Natural killer cell (primary cell): ENCODE data around the gene RNF114. TPM values are rescaled to one million over a fixed set of nuclear protein-coding genes. Genes with fewer than 3 reads are reported as not detected.

Experiments used
- ATAC-seq, 3 donors: fragments of 150-1000 bp in 2 of 3; fragments of 200-7000 bp in 1 of 3; cut with Tn5 transposase; 1 replicate in 1 of 3; 2 replicates in 2 of 3; pipeline ENCODE4 v1.10.0; 2021; ENCODE audit warnings: mild to moderate bottlenecking in 2 of 3, moderate library complexity in 2 of 3
- DNase-seq, 2 donors: peaks; one replicate each; pipeline versions ENCODE4 v3.0.0 to v3.0.0-alpha.2; 2013 to 2021; ENCODE audit warnings: mixed read lengths in 1 of 2
- H3K27ac ChIP-seq: one replicate; pipeline ENCODE4 v1.5.1; 2013; ENCODE audit warnings: mild to moderate bottlenecking, low read length
- H3K27me3 ChIP-seq: one replicate; pipeline ENCODE4 v1.6.1; 2013; ENCODE audit warnings: low read length; ENCODE audit not compliant: control insufficient read depth, insufficient read depth
- H3K36me3 ChIP-seq: one replicate; pipeline ENCODE4 v1.6.1; 2013; ENCODE audit warnings: low read length; ENCODE audit not compliant: control insufficient read depth, insufficient read depth
- H3K4me1 ChIP-seq: one replicate; pipeline ENCODE4 v1.6.1; 2013; ENCODE audit warnings: low read length; ENCODE audit not compliant: control insufficient read depth, insufficient read depth
- H3K4me3 ChIP-seq: one replicate; pipeline ENCODE4 v1.5.1; 2013; ENCODE audit warnings: low read length
- H3K9me3 ChIP-seq: one replicate; pipeline ENCODE4 v1.6.1; 2013; ENCODE audit warnings: low read length; ENCODE audit not compliant: control insufficient read depth, insufficient read depth
- H3K27ac Mint-ChIP-seq, 2 donors: one replicate each; pipeline ENCODE4 v1.8.0; 2022; ENCODE audit warnings: mild to moderate bottlenecking in 2 of 2, mixed read lengths in 2 of 2, moderate library complexity in 1 of 2
- H3K27me3 Mint-ChIP-seq, 2 donors: one replicate each; pipeline ENCODE4 v1.8.0; 2022; ENCODE audit warnings: low read depth in 2 of 2, mixed read lengths in 2 of 2
- H3K36me3 Mint-ChIP-seq: one replicate; pipeline ENCODE4 v1.8.0; 2022; ENCODE audit warnings: mixed read lengths
- H3K4me1 Mint-ChIP-seq, 2 donors: one replicate each; pipeline ENCODE4 v1.8.0; 2022; ENCODE audit warnings: mixed read lengths in 2 of 2
- H3K4me3 Mint-ChIP-seq: one replicate; pipeline ENCODE4 v1.8.0; 2022; ENCODE audit warnings: mild to moderate bottlenecking, moderate library complexity, mixed read lengths
- H3K9me3 Mint-ChIP-seq, 2 donors: one replicate each; pipeline ENCODE4 v1.8.0; 2022; ENCODE audit warnings: mixed read lengths in 2 of 2
- WGBS: methylation state at CpG from one replicate; pipeline ENCODE4 v1.1.7; 2013; ENCODE audit warnings: missing lambda C conversion rate; ENCODE audit not compliant: insufficient coverage; 5-methylcytosine and 5-hydroxymethylcytosine counted together
- intact Hi-C: fragments of 100-400 bp; cut with micrococcal nuclease; formaldehyde crosslinking; loops from one replicate; pipeline ENCODE4 v1.14.2; 2022
- total RNA-seq, 4 donors: library from RNA; stranded (reverse); fragments of 120-200 nt in 1 of 4; gene quantifications; one replicate each; pipeline versions ENCODE4 v1.2.3 to v1.2.4, GENCODE V29; 2013 to 2022
- TF ChIP-seq, protein P1 (sequence below): fragments of 200-600 bp; IDR thresholded peaks from one replicate; pipeline ENCODE4 v1.8.0; 2022; ENCODE audit warnings: antibody characterized with exemption

The RNF114 gene
- total RNA-seq, 3 donors from 2014 or later (not counting 1 experiment from before 2014, with no cell fraction given) = 92.3 to 108 (median 100) TPM

DNA sequence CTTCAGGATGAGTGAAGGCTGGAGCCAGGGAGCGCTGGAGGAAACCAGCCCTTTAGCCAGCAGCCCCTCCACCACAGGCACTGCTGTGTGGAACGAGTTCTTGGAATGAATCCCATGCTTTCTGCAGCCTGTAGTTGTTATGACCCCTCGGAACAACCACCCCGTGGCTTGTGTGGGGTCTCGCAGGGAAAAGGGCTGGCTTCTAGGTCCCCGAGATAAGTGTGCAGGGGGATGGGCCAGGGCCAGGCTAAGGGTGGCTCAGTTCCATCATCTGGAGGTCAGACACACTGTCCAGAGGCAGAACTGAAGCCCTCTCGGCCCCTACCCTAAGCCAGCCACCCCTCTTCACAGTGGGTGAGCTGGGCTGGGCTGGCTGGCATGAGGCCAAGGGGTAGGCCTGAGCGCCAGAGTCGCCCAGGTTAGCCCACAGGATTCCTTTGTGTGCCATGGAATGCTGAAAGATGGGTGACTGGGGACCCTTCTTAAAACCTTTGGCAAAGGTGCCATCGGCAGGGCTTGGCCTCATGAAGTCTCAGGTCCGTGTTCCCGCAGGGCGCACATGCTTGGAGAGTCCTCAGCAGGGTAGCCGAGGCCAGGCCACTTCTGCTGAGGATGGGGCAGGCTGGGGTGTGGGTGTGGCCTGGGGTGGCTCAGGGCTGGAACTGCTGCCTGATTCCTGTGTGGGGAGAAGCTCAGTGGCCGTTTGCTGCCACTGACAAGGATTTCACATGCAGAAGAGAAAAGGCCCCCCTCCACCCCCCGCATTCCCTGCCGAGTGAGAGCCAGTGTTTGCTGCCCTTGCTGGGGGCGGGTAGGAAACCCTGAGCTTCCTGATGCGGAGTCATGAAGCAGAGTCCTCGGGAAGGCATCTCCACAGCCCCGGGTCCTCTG is 45.5 kb upstream of the RNF114 start:
- Mint-ChIP-seq H3K4me1 (peaks cover 5 to 11% of the 10 kb centered on the region in 2 donors), H3K36me3 (no peaks in the 10 kb centered on the region), H3K27me3 (no peaks in the 10 kb centered on the region), H3K9me3 (no peaks in the 10 kb centered on the region), H3K4me3 (no peak overlapping the region), H3K27ac (no peak overlapping the region)
- H3K27ac ChIP-seq = no peak overlapping the region
- no peaks in the 10 kb centered on the region for H3K27me3 ChIP-seq
- ATAC-seq (no peak), DNase-seq (no peak)
- H3K36me3 ChIP-seq = peaks cover 25% of the 10 kb centered on the region
- H3K4me3 ChIP-seq = no peak overlapping the region
- TF ChIP-seq, protein P1, sequence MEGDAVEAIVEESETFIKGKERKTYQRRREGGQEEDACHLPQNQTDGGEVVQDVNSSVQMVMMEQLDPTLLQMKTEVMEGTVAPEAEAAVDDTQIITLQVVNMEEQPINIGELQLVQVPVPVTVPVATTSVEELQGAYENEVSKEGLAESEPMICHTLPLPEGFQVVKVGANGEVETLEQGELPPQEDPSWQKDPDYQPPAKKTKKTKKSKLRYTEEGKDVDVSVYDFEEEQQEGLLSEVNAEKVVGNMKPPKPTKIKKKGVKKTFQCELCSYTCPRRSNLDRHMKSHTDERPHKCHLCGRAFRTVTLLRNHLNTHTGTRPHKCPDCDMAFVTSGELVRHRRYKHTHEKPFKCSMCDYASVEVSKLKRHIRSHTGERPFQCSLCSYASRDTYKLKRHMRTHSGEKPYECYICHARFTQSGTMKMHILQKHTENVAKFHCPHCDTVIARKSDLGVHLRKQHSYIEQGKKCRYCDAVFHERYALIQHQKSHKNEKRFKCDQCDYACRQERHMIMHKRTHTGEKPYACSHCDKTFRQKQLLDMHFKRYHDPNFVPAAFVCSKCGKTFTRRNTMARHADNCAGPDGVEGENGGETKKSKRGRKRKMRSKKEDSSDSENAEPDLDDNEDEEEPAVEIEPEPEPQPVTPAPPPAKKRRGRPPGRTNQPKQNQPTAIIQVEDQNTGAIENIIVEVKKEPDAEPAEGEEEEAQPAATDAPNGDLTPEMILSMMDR = no peak
- peaks cover 18% of the 10 kb centered on the region for H3K4me1 ChIP-seq
- WGBS = 86% methylated on average over 21 of the region's 21 CpGs
- intact Hi-C loops = no loop called here
- no peaks in the 10 kb centered on the region for H3K9me3 ChIP-seq

DNA sequence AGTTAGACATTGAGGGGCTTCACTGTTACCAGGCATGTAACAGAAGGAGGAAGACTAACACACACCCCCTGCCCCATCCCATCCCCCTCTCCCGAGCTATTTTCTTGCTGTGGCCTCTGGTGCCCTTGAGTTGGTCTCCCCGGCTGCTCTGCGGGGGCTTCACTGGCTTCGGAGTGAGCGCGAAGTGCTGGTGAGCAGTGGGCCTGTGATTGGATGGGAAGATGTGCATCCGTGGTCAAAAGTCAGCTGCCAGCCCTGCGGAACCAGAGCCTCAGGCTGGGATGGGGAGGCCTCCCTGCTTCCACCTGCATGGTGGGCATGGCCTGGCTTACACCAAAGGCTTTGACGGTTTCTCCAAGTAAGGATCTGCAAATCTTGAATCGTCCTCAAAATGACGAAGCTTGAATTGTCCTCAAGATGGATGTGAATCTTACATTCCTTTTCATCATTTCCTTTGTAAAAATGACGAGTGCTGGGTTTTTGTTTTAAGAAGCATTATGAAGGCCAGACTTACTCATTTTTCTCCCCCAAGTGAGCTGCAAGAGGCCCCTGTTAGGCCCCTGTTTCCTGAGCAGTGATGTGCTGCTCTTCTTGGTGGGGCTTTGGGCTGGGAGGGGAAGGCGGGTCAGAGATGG is 44.6 kb upstream of the RNF114 start:
- no peak overlapping the region for H3K27ac ChIP-seq
- H3K36me3 ChIP-seq = peaks cover 23% of the 10 kb centered on the region
- H3K9me3 ChIP-seq = no peaks in the 10 kb centered on the region
- no peaks in the 10 kb centered on the region for H3K36me3 Mint-ChIP-seq
- H3K27me3 ChIP-seq = no peaks in the 10 kb centered on the region
- intact Hi-C loops = no loop called here
- peaks cover 5 to 15% of the 10 kb centered on the region in 2 donors for H3K4me1 Mint-ChIP-seq
- no peak overlapping the region for H3K4me3 ChIP-seq
- ATAC-seq (no peak), DNase-seq (no peak)
- H3K9me3 Mint-ChIP-seq = no peaks in the 10 kb centered on the region
- H3K4me3 Mint-ChIP-seq = no peak overlapping the region
- H3K4me1 ChIP-seq = peaks cover 18% of the 10 kb centered on the region
- H3K27ac Mint-ChIP-seq = no peak overlapping the region
- no peaks in the 10 kb centered on the region for H3K27me3 Mint-ChIP-seq
- WGBS = 93% methylated on average over 12 of the region's 13 CpGs
- TF ChIP-seq, protein P1 = no peak

DNA sequence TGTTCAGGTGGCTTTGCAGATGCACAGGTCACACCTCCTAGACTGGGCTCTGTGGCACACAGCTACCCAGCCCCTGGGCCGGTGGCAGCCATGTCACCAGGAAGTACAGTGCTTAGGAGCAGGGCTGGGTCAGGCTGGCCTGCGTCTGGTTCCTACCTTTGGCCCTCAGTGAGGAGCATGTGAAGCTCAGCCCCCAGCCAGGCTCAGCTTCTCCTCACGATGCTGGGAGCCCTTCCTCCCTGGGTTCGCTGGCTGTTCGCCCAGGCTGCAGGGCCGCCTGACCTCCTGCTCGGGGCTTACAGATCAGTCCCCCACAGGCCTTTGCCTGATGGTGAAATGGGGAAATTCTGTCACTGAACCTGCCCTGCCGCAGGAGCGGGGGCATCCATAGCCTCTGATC is 43.9 kb upstream of the RNF114 start:
- Mint-ChIP-seq H3K27me3 (no peaks in the 10 kb centered on the region), H3K27ac (no peak overlapping the region), H3K4me3 (no peak overlapping the region), H3K9me3 (no peaks in the 10 kb centered on the region), H3K4me1 (peaks cover 5 to 18% of the 10 kb centered on the region in 2 donors), H3K36me3 (no peaks in the 10 kb centered on the region)
- Histone ChIP-seq H3K4me3 (no peak overlapping the region), H3K4me1 (peaks cover 18% of the 10 kb centered on the region), H3K9me3 (no peaks in the 10 kb centered on the region), H3K27ac (no peak overlapping the region), H3K27me3 (no peaks in the 10 kb centered on the region), H3K36me3 (peaks cover 22% of the 10 kb centered on the region)
- 85% methylated on average over 9 of the region's 9 CpGs for WGBS
- TF ChIP-seq, protein P1 = no peak
- DNase-seq (no peak), ATAC-seq (no peak)
- intact Hi-C loops = no loop called here
